Epithelial cell of esophagus (primary cell): ENCODE measurements around the gene CFAP100.

Source experiments
- DNase-seq: peaks from one replicate; pipeline ENCODE4 v3.0.0; 2010; ENCODE audit warnings: low read depth
- H3K4me3 ChIP-seq: 2 replicates; pipeline ENCODE4 v1.5.1; 2011; ENCODE audit warnings: mild to moderate bottlenecking, low read length, control low read depth
- TF ChIP-seq, protein P1 (sequence below): IDR thresholded peaks from 2 replicates; pipeline ENCODE4 v1.5.1; 2011; ENCODE audit warnings: low read depth, mild to moderate bottlenecking, low read length, control low read depth, inconsistent platforms; ENCODE audit not compliant: insufficient read depth; ENCODE audit errors: missing control alignments

CFAP100 gene

GRCh38 chr3:126432361-126433104 lies 37.8 kb downstream of the CFAP100 start:
- TF ChIP-seq, protein P1, sequence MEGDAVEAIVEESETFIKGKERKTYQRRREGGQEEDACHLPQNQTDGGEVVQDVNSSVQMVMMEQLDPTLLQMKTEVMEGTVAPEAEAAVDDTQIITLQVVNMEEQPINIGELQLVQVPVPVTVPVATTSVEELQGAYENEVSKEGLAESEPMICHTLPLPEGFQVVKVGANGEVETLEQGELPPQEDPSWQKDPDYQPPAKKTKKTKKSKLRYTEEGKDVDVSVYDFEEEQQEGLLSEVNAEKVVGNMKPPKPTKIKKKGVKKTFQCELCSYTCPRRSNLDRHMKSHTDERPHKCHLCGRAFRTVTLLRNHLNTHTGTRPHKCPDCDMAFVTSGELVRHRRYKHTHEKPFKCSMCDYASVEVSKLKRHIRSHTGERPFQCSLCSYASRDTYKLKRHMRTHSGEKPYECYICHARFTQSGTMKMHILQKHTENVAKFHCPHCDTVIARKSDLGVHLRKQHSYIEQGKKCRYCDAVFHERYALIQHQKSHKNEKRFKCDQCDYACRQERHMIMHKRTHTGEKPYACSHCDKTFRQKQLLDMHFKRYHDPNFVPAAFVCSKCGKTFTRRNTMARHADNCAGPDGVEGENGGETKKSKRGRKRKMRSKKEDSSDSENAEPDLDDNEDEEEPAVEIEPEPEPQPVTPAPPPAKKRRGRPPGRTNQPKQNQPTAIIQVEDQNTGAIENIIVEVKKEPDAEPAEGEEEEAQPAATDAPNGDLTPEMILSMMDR = no peak
- no peak overlapping the region for H3K4me3 ChIP-seq
- peak; percentile 61 for DNase-seq

- TF ChIP-seq, protein P1 = no peak
- no peak for DNase-seq
- no peak overlapping the region for H3K4me3 ChIP-seq
Measured at GRCh38 chr3:126433105-126433430, 38.4 kb downstream of the CFAP100 start.

DNA sequence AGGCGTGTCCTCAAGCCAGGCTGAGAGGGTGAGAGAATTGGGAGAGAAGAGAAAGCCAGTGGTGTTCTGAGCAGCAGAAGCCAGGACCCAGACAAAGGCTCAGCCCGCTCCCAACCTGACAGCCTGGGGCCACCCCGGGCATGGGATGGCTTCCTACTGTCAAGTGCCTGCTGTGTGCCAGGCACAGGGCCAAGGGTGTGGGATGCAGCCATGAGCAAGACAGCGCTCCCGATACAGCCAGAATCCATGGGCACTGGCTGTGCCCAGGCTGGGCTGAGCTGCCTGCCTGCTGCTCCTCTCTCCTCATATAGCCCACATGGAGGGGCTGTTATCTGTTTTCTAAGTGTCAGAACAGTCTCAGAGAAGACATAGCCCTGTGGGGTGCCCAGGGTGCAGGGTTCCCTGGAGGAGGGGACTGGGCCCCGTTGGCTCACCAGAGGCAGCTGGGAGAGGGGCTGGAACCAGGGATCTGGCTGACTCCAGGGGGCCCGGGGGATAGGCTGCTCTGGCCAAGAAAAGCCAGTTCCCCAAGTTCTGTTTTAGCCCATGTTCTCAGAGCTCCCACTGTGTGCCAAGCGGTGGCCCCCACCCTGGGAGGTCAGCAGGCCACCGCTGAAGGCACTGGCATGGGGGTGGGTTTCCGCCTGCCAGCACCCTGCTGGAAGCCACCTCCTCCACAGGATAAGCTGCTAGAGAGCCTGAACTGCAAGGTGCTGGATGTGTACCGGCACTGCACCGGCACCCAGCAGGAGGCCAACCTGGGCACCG lies 39.0 kb downstream of the CFAP100 start:
- TF ChIP-seq, protein P1 = no peak
- no peak for DNase-seq
- no peak overlapping the region for H3K4me3 ChIP-seq

DNA sequence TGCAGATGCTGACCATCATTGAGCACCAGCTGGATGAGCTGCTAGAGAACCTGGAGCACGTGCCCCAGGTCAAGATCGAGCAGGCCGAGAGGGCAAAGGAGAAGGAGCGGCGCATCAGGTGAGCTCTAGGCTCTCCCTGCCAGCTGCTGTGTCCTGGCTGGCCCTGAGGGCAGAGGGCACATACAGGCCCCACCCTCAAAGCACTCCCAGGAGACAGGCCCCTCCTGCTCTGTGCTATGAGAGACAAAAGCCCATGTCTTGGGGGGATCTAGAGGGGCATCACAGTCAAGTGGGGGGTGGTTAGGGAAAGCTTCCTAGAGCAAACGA lies 39.5 kb downstream of the CFAP100 start:
- H3K4me3 ChIP-seq = no peak overlapping the region
- TF ChIP-seq, protein P1 = no peak
- no peak for DNase-seq

- H3K4me3 ChIP-seq = no peak overlapping the region
- TF ChIP-seq, protein P1 = no peak
- DNase-seq = no peak
Measured at GRCh38 chr3:126434931-126435411, 40.3 kb downstream of the CFAP100 start.

DNA sequence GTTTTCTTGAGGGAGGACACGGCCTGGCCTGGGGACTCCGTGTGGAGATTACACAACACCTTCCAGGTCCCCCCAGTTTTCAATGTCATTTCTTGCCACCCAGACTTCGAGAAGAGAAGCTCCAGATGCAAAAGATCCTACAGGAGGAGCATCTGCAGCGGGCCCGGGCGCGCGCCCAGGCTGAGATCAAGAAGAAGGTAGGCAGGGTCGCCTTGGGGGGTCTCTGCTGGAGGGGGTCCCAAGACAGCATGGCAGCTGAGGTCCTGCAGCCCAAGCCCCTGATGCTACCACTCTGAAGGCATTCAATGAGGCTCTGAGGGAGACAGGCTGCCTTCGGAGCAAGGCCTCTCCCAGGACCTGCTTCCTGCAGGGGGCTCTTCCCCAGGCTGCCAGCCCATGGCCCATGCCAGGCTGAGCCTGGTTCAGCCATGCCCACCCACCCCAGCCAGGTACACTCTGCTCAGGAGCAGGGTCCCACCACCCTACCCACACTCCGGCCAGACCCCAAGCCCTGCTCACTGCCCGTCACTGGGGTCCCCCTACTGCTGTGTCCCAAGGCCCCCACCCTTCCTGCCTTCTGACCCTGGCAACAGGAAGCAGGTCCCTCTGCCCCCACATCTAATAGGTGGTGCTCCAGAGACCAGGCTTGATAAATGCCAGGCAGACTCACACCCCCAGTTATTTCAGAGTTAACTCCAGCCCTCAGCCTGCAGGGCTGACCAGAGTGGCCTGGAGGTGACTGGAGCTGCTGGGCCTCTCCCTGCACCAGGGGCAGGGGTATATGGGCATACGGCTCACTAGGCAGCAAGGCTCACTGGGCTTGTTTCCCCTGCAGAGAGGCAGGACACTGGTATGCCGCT lies 41.0 kb downstream of the CFAP100 start:
- TF ChIP-seq, protein P1 = no peak
- no peak overlapping the region for H3K4me3 ChIP-seq
- DNase-seq = no peak
